ENCODE results near the gene OAT.

DNA sequence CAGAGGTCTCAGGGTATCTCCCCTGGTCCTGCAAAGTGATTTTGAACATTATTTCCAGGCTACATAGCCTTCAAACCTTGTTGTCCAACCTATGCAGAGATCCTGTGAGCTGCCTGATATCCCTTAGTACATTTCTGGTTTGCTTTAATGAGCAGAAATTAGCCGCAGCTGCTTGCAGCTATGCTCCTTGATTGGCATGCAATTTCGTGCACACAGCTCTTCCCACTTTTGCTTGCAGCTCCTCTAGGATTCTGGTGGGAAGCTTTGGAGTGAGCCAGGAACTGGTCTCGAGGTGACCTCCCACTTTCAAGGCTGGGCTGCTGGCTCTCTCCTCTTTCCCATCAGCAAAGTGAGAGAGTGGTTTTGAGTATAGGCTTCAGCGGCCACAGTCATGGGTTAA lies 45.8 kb downstream of the OAT start:
- TF ChIP-seq CTCF (IDR thresholded peaks at IDR 0.05; ENCODE audit: borderline replicate concordance, extremely low read depth, low read length, poor library complexity, severe bottlenecking) (no peak), EZH2 (IDR thresholded peaks at IDR 0.05; ENCODE audit: borderline replicate concordance, low read depth, low read length, severe bottlenecking) (no peak)
